CD14-positive monocyte (primary cell): ENCODE data around the gene GUSB. TPM values are rescaled to one million over a fixed set of nuclear protein-coding genes. Genes with fewer than 3 reads are reported as not detected.
A peak's percentile ranks its signal among the peaks of the same experiment; 100 is the strongest.

Experiments used
- DNase-seq, 3 donors: peaks; one replicate each; pipeline ENCODE4 v3.0.0-alpha.2; 2011 to 2022
- H2AFZ ChIP-seq: 2 replicates; pipeline ENCODE4 v1.6.0; 2012; ENCODE audit warnings: mild to moderate bottlenecking, low read depth, low read length, inconsistent platforms; ENCODE audit not compliant: insufficient read depth, poor library complexity, severe bottlenecking
- H3K27ac ChIP-seq, 2 donors: 1 replicate in 1 of 2; 2 replicates in 1 of 2; pipeline ENCODE4 v1.5.1; 2012 to 2013; ENCODE audit warnings: low read length in 2 of 2, control low read depth in 1 of 2, inconsistent platforms in 1 of 2, low read depth in 1 of 2, mild to moderate bottlenecking in 1 of 2
- H3K27me3 ChIP-seq, 2 donors: one replicate each; pipeline versions ENCODE4 v1.6.0 to v1.6.1; 2011 to 2013; ENCODE audit warnings: low read length in 2 of 2; ENCODE audit not compliant: control insufficient read depth in 2 of 2, insufficient read depth in 2 of 2
- H3K36me3 ChIP-seq, 2 donors: replicated peaks in 1 of 2; 1 replicate in 1 of 2; 2 replicates in 1 of 2; pipeline versions ENCODE4 v1.5.1 to v1.6.1; 2012 to 2013; ENCODE audit warnings: low read length in 2 of 2, control low read depth in 1 of 2, inconsistent platforms in 1 of 2, mild to moderate bottlenecking in 1 of 2; ENCODE audit not compliant: insufficient read depth in 2 of 2, control insufficient read depth in 1 of 2
- H3K4me1 ChIP-seq, 2 donors: 1 replicate in 1 of 2; 2 replicates in 1 of 2; pipeline versions ENCODE4 v1.5.1 to v1.6.1; 2012 to 2013; ENCODE audit warnings: low read length in 2 of 2, control low read depth in 1 of 2, inconsistent platforms in 1 of 2, mild to moderate bottlenecking in 1 of 2, moderate library complexity in 1 of 2; ENCODE audit not compliant: insufficient read depth in 2 of 2, control insufficient read depth in 1 of 2
- H3K4me2 ChIP-seq: replicated peaks from 2 replicates; pipeline ENCODE3; 2012; ENCODE audit warnings: low read length, moderate library complexity, mild to moderate bottlenecking; ENCODE audit not compliant: poor library complexity, severe bottlenecking; ENCODE audit errors: extremely low read depth
- H3K4me3 ChIP-seq, 3 experiments: fragments of 200-600 bp in 1 of 3; sonication (generic) in 1 of 3; replicated peaks in 1 of 3; 1 replicate in 2 of 3; 2 replicates in 1 of 3; pipeline ENCODE4 v1.5.1; 2011 to 2013; ENCODE audit warnings: low read length in 3 of 3, mild to moderate bottlenecking in 3 of 3, control low read depth in 2 of 3, low read depth in 2 of 3, inconsistent platforms in 1 of 3, moderate library complexity in 1 of 3
- H3K79me2 ChIP-seq: 2 replicates; pipeline ENCODE4 v1.6.0; 2012; ENCODE audit warnings: mild to moderate bottlenecking, control low read depth, inconsistent platforms, low read length, moderate library complexity; ENCODE audit not compliant: insufficient read depth
- H3K9ac ChIP-seq: 2 replicates; pipeline ENCODE4 v1.6.0; 2017; ENCODE audit warnings: low read length, mild to moderate bottlenecking; ENCODE audit not compliant: insufficient read depth, poor library complexity, severe bottlenecking
- H3K9me3 ChIP-seq, 2 donors: replicated peaks in 1 of 2; 1 replicate in 1 of 2; 2 replicates in 1 of 2; pipeline versions ENCODE4 v1.5.1 to v1.6.1; 2012 to 2013; ENCODE audit warnings: low read length in 2 of 2, control low read depth in 1 of 2; ENCODE audit not compliant: control insufficient read depth in 1 of 2, insufficient read depth in 1 of 2
- H4K20me1 ChIP-seq: 2 replicates; pipeline ENCODE4 v1.6.0; 2012; ENCODE audit warnings: mild to moderate bottlenecking, low read length, control low read depth, moderate library complexity; ENCODE audit not compliant: insufficient read depth
- H3K27ac Mint-ChIP-seq, 7 donors: one replicate each; pipeline ENCODE4 v1.8.0; 2020; ENCODE audit warnings: mild to moderate bottlenecking in 7 of 7, mixed read lengths in 7 of 7, moderate library complexity in 6 of 7, inconsistent platforms in 2 of 7
- H3K27me3 Mint-ChIP-seq, 3 donors: one replicate each; pipeline ENCODE4 v1.8.0; 2021 to 2022; ENCODE audit warnings: low read depth in 3 of 3, mild to moderate bottlenecking in 3 of 3, mixed read lengths in 3 of 3, moderate library complexity in 3 of 3, inconsistent platforms in 1 of 3
- H3K36me3 Mint-ChIP-seq, 2 donors: one replicate each; pipeline ENCODE4 v1.8.0; 2020; ENCODE audit warnings: mixed read lengths in 2 of 2, inconsistent platforms in 1 of 2, mild to moderate bottlenecking in 1 of 2
- H3K4me1 Mint-ChIP-seq: one replicate; pipeline ENCODE4 v1.8.0; 2020; ENCODE audit warnings: mild to moderate bottlenecking, mixed read lengths
- H3K4me3 Mint-ChIP-seq, 2 donors: one replicate each; pipeline ENCODE4 v1.8.0; 2020; ENCODE audit warnings: mild to moderate bottlenecking in 2 of 2, mixed read lengths in 2 of 2, moderate library complexity in 1 of 2
- H3K9me3 Mint-ChIP-seq, 7 donors: one replicate each; pipeline ENCODE4 v1.8.0; 2020 to 2022; ENCODE audit warnings: mixed read lengths in 7 of 7, mild to moderate bottlenecking in 6 of 7, moderate library complexity in 6 of 7, inconsistent platforms in 2 of 7
- CTCF ChIP-seq: fragments of 200-600 bp; IDR thresholded peaks from one replicate; pipeline ENCODE4 v1.8.0; 2022; ENCODE audit warnings: antibody characterized with exemption, mild to moderate bottlenecking
- WGBS: methylation state at CpG from one replicate; pipeline ENCODE4 v1.1.5; 2013; ENCODE audit warnings: missing lambda C conversion rate; ENCODE audit not compliant: insufficient coverage; 5-methylcytosine and 5-hydroxymethylcytosine counted together
- intact Hi-C, 2 donors: fragments of 100-400 bp; cut with micrococcal nuclease; formaldehyde crosslinking; loops; one replicate each; pipeline versions ENCODE4 v1.15.0 to v1.15.1; 2023
- polyA plus RNA-seq, 3 donors: library from polyadenylated mRNA; depleted of rRNA in 1 of 3; unstranded in 2 of 3; stranded (reverse) in 1 of 3; fragments of 300-500 nt in 2 of 3; fragments of >200 nt in 1 of 3; fragmentation: Illumina TruSeq in 2 of 3; gene quantifications; 1 replicate in 2 of 3; 2 replicates in 1 of 3; pipeline ENCODE4 v1.2.3, GENCODE V29; 2012 to 2021

Gene GUSB
- polyA plus RNA-seq, 3 donors = 113 to 121 (median 115) TPM

DNA sequence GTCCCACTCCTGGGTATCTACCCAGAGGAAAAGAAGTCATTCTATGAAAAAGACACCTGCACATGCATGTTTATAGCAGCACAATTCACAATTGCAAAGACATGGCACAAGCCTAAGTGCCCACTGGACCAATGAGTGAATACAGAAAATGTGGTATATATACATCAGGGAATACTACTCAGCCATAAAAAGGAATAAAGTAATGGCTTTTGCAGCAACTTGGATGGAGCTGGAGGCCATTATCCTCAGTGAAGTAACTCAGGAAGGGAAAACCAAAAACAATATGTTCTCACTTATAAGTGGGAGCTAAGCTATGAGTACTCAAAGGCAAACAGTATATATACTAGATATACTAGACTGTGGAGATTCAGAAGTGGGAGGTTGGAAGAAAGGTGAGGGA, 55.4 kb downstream of the GUSB start:
- no peaks in the 10 kb centered on the region for H3K9me3 ChIP-seq
- TF ChIP-seq CTCF = no peak
- no peak for DNase-seq
- no peaks in the 10 kb centered on the region for H3K36me3 ChIP-seq
- no peak overlapping the region for H3K4me3 ChIP-seq
- no peaks in the 10 kb centered on the region for H4K20me1 ChIP-seq
- no peaks in the 10 kb centered on the region for H3K27me3 Mint-ChIP-seq
- peaks cover 5% of the 10 kb centered on the region for H3K79me2 ChIP-seq
- no peak overlapping the region for H3K4me2 ChIP-seq
- no peak overlapping the region for H3K9ac ChIP-seq
- intact Hi-C loops = no loop called here
- no peaks in the 10 kb centered on the region for H3K27me3 ChIP-seq
- H3K27ac Mint-ChIP-seq = no peak overlapping the region
- H2AFZ ChIP-seq = no peak overlapping the region
- H3K4me3 Mint-ChIP-seq = no peak overlapping the region
- peaks cover 2% of the 10 kb centered on the region for H3K4me1 Mint-ChIP-seq
- H3K9me3 Mint-ChIP-seq = no peaks in the 10 kb centered on the region
- H3K36me3 Mint-ChIP-seq = peaks cover under 1 to 2% of the 10 kb centered on the region in 2 donors
- no peak overlapping the region for H3K27ac ChIP-seq
- H3K4me1 ChIP-seq = no peaks in the 10 kb centered on the region

GRCh38 chr7:65925040-65925439, 57.0 kb downstream of the GUSB start:
- WGBS = 72% methylated on average over 2 of the region's 3 CpGs
- Histone ChIP-seq H3K4me2 (no peak overlapping the region), H3K27me3 (no peaks in the 10 kb centered on the region), H3K9me3 (no peaks in the 10 kb centered on the region), H3K27ac (no peak overlapping the region), H3K9ac (no peak overlapping the region), H3K4me1 (no peaks in the 10 kb centered on the region), H3K4me3 (no peak overlapping the region), H2AFZ (no peak overlapping the region), H3K36me3 (no peaks in the 10 kb centered on the region), H3K79me2 (no peaks in the 10 kb centered on the region), H4K20me1 (no peaks in the 10 kb centered on the region)
- Mint-ChIP-seq H3K36me3 (peaks cover 0 to 6% of the 10 kb centered on the region in 2 donors), H3K9me3 (no peaks in the 10 kb centered on the region), H3K4me3 (no peak overlapping the region), H3K27ac (peak overlapping the region in 1 of 7 donors; percentile 23), H3K27me3 (peaks cover 0 to under 1% (median 0%) of the 10 kb centered on the region in 3 donors), H3K4me1 (peaks cover 2% of the 10 kb centered on the region)
- intact Hi-C loops = no loop called here
- DNase-seq = no peak
- TF ChIP-seq CTCF = no peak
